ENCODE data around the gene PACSIN2.

- TF ChIP-seq JUNB (IDR thresholded peaks at IDR 0.05; ENCODE audit: unreplicated experiment): no peak
- no peak for TF ChIP-seq CTCF (conservative IDR thresholded peaks at IDR 0.05; ENCODE audit: low read depth in 2 of 2)
- TF ChIP-seq, protein P1, sequence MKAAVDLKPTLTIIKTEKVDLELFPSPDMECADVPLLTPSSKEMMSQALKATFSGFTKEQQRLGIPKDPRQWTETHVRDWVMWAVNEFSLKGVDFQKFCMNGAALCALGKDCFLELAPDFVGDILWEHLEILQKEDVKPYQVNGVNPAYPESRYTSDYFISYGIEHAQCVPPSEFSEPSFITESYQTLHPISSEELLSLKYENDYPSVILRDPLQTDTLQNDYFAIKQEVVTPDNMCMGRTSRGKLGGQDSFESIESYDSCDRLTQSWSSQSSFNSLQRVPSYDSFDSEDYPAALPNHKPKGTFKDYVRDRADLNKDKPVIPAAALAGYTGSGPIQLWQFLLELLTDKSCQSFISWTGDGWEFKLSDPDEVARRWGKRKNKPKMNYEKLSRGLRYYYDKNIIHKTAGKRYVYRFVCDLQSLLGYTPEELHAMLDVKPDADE (IDR thresholded peaks at IDR 0.05): no peak
- TF ChIP-seq POLR2AphosphoS5 (IDR thresholded peaks at IDR 0.05; ENCODE audit: low read depth): no peak
- TF ChIP-seq EZH2 (IDR thresholded peaks at IDR 0.05; ENCODE audit: low read depth, unreplicated experiment): no peak
- TF ChIP-seq EZH2phosphoT487 (IDR thresholded peaks at IDR 0.05; ENCODE audit: unreplicated experiment): no peak
- TF ChIP-seq CREB1 (CRISPR knock-in tag; IDR thresholded peaks at IDR 0.05; ENCODE audit: low read depth): no peak
- TF ChIP-seq REST (IDR thresholded peaks at IDR 0.05; ENCODE audit: unreplicated experiment): no peak
- no peak for TF ChIP-seq ZNF114 (CRISPR knock-in tag; IDR thresholded peaks at IDR 0.05)
- TF ChIP-seq ZNF331 (CRISPR knock-in tag; IDR thresholded peaks at IDR 0.05; ENCODE audit: low read depth): no peak
Measured at GRCh38 chr22:43036282-43036829, 21.4 kb upstream of the PACSIN2 start.

Data from GM23338 (cell line).